Measurements from ENCODE around the gene RTCA.

RTCA gene

DNA sequence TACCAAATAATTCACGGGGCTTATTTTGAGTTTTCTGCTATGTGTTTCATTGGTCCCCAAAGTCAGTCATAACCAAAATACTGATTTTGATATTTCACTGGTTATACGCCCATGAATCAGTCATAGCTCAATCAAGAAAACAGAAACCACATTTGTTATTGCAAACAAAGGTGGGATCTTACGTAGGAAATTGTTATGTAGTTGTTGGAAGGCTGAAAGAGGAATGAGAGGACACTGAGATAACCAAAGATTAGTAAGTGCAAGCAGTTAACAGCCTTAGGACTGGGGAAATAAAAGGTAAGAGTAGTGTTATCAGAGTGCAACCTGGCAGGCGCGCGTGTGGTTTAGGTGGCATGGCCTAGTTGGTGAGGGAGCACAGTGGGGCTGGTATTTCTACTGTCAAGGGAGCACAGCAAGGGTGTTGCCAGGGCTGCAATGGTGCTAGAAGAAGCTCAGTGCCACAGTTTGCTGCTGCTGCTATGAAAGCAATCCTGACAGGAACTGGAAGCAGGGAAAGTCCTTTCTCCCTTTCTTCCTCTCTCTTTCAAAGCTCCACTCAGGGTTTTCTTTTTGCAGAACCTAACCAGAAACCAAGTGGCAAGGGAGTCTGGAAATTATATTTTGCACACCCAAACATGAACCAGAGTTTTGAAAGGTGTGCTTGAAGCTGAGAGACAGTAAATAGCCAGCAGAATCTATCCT, 33.7 kb downstream of the RTCA start:
- Histone ChIP-seq H3K27ac (ENCODE audit: insufficient read depth in 1 of 2, low read depth in 1 of 2, low read length in 2 of 2, poor library complexity in 1 of 2, severe bottlenecking in 2 of 2) (no peak overlapping the region), H3K36me3 (ENCODE audit: control insufficient read depth in 4 of 4, insufficient read depth in 4 of 4, low read length in 3 of 4) (no peaks in the 10 kb centered on the region), H3K4me1 (ENCODE audit: control extremely low read depth in 1 of 4, control insufficient read depth in 4 of 4, insufficient read depth in 4 of 4, low read length in 3 of 4) (no peaks in the 10 kb centered on the region), H3K27me3 (replicated peaks in 2 of 5; ENCODE audit: control insufficient read depth in 4 of 5, insufficient read depth in 5 of 5, low read length in 4 of 5) (no peaks in the 10 kb centered on the region), H3K9me3 (ENCODE audit: control extremely low read depth in 1 of 5, control insufficient read depth in 4 of 5, insufficient read depth in 2 of 5, low read depth in 1 of 5, low read length in 4 of 5) (no peaks in the 10 kb centered on the region), H3K4me3 (ENCODE audit: control insufficient read depth in 1 of 7, extremely low read depth in 1 of 7, insufficient read depth in 4 of 7, low read depth in 2 of 7, low read length in 6 of 7) (no peak overlapping the region)
- ChIA-PET POLR2A (no interaction called here), CTCF (interaction anchor here (0.7 to 1.7 kb wide), 4 partner anchors 18 to 156 kb away, joined by 3 to 6 read pairs (median 4); partner anchors contain the start of gene RTCA)
- WGBS (ENCODE audit: insufficient coverage): 89% methylated on average over 5 of the region's 6 CpGs
- no peak for DNase-seq

DNA sequence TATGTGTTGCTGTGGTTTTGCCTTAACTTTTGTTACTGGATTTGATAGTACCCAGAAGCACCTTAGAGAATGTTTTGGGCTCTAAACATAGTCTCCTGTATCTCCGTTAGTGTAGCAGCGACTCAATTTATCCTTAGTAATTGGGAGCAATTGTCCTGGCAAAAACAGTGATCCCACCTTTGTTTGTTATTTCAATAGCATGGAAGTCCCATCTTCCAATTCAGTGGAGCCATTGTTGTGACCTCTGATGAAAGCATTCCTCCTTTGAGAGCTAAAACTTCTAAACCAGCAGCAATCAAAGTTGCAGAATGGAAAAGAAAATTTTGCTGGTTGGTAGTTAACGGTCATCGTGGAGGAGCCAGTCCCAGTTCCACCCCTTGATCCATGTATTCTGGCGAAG, 34.7 kb downstream of the RTCA start:
- Histone ChIP-seq H3K4me1 (ENCODE audit: control extremely low read depth in 1 of 4, control insufficient read depth in 4 of 4, insufficient read depth in 4 of 4, low read length in 3 of 4) (no peaks in the 10 kb centered on the region), H3K4me3 (ENCODE audit: control insufficient read depth in 1 of 7, extremely low read depth in 1 of 7, insufficient read depth in 4 of 7, low read depth in 2 of 7, low read length in 6 of 7) (no peak overlapping the region), H3K27me3 (replicated peaks in 2 of 5; ENCODE audit: control insufficient read depth in 4 of 5, insufficient read depth in 5 of 5, low read length in 4 of 5) (no peaks in the 10 kb centered on the region), H3K27ac (ENCODE audit: insufficient read depth in 1 of 2, low read depth in 1 of 2, low read length in 2 of 2, poor library complexity in 1 of 2, severe bottlenecking in 2 of 2) (no peak overlapping the region), H3K9me3 (ENCODE audit: control extremely low read depth in 1 of 5, control insufficient read depth in 4 of 5, insufficient read depth in 2 of 5, low read depth in 1 of 5, low read length in 4 of 5) (no peaks in the 10 kb centered on the region), H3K36me3 (ENCODE audit: control insufficient read depth in 4 of 4, insufficient read depth in 4 of 4, low read length in 3 of 4) (no peaks in the 10 kb centered on the region)
- CTCF ChIA-PET: interaction anchor here (0.6 to 1.7 kb wide), 2 partner anchors 57 to 82 kb away, joined by 3 to 5 read pairs; no protein-coding TSS in a partner anchor
- 100% methylated on average over 5 of the region's 5 CpGs for WGBS (ENCODE audit: insufficient coverage)
- DNase-seq: no peak
- POLR2A ChIA-PET: no interaction called here

DNA sequence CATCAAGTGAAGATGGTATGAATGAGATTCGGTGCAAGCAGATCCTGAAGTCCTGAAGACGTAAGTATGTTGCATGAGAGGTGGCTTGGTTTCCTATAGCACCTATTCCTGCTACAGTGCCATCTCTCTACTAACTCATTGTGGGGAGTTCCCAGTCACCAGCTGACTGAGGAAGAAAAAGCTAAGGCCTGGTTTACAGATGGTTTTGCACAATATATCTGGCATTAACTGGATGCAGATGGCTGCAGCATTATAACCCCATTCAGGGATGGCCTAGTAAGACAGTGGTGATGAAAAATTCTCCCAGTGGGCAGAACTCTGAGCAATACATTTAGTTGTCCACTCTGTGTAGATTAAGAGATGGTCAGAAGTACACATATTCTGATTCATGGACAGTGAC, 36.7 kb downstream of the RTCA start:
- Histone ChIP-seq H3K27me3 (replicated peaks in 2 of 5; ENCODE audit: control insufficient read depth in 4 of 5, insufficient read depth in 5 of 5, low read length in 4 of 5) (no peaks in the 10 kb centered on the region), H3K4me3 (ENCODE audit: control insufficient read depth in 1 of 7, extremely low read depth in 1 of 7, insufficient read depth in 4 of 7, low read depth in 2 of 7, low read length in 6 of 7) (no peak overlapping the region), H3K9me3 (ENCODE audit: control extremely low read depth in 1 of 5, control insufficient read depth in 4 of 5, insufficient read depth in 2 of 5, low read depth in 1 of 5, low read length in 4 of 5) (no peaks in the 10 kb centered on the region), H3K4me1 (ENCODE audit: control extremely low read depth in 1 of 4, control insufficient read depth in 4 of 4, insufficient read depth in 4 of 4, low read length in 3 of 4) (no peaks in the 10 kb centered on the region), H3K36me3 (ENCODE audit: control insufficient read depth in 4 of 4, insufficient read depth in 4 of 4, low read length in 3 of 4) (no peaks in the 10 kb centered on the region), H3K27ac (ENCODE audit: insufficient read depth in 1 of 2, low read depth in 1 of 2, low read length in 2 of 2, poor library complexity in 1 of 2, severe bottlenecking in 2 of 2) (no peak overlapping the region)
- DNase-seq: no peak
- ChIA-PET POLR2A (no interaction called here), CTCF (no interaction called here)
- no CpG with 5 or more reads among the region's 2 CpGs for WGBS (ENCODE audit: insufficient coverage)

DNA sequence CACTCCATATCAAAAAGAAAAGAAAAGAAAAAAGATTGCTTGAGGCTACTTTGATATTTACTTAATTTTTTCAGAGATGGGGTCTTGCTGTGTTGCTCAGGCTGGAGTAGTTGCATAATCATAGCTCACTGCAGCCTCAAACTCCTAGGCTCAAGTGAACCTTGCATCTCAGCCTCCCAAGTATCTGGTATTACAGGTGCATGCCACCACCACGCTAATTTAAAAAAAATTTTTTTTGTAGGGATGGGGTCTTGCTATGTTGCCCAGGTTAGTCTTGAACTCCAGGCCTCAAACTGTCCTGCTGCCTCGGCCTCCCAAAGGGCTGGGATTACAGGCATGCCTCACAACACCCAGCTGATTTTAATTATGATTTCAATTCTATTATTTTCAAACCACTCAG, 38.2 kb downstream of the RTCA start:
- ChIA-PET POLR2A (no interaction called here), CTCF (no interaction called here)
- 100% methylated on average over 1 of the region's 2 CpGs for WGBS (ENCODE audit: insufficient coverage)
- no peak for DNase-seq
- no peak overlapping the region for H3K4me3 ChIP-seq (ENCODE audit: control insufficient read depth in 1 of 7, extremely low read depth in 1 of 7, insufficient read depth in 4 of 7, low read depth in 2 of 7, low read length in 6 of 7)
- H3K9me3 ChIP-seq (ENCODE audit: control extremely low read depth in 1 of 5, control insufficient read depth in 4 of 5, insufficient read depth in 2 of 5, low read depth in 1 of 5, low read length in 4 of 5): no peaks in the 10 kb centered on the region
- H3K36me3 ChIP-seq (ENCODE audit: control insufficient read depth in 4 of 4, insufficient read depth in 4 of 4, low read length in 3 of 4): no peaks in the 10 kb centered on the region
- no peaks in the 10 kb centered on the region for H3K4me1 ChIP-seq (ENCODE audit: control extremely low read depth in 1 of 4, control insufficient read depth in 4 of 4, insufficient read depth in 4 of 4, low read length in 3 of 4)
- H3K27ac ChIP-seq (ENCODE audit: insufficient read depth in 1 of 2, low read depth in 1 of 2, low read length in 2 of 2, poor library complexity in 1 of 2, severe bottlenecking in 2 of 2): no peak overlapping the region
- no peaks in the 10 kb centered on the region for H3K27me3 ChIP-seq (replicated peaks in 2 of 5; ENCODE audit: control insufficient read depth in 4 of 5, insufficient read depth in 5 of 5, low read length in 4 of 5)

DNA sequence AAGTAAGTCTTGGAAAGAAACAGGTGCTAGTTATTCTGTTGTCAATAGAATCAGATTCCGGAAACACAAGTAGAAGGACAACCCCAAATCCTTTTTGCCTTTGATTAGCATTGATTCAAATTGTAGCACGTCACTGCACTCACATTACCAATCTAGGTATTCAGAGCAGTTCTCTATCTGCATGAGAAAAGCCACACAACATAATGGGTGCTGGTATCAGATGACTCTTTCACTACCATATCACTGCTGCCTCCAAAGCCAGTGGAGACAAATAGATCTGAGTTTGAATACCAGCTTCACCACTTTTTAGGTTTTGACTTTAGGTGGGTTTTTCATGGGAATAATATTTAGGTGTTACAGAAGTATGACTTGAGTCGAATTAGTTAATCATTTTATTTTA, 38.9 kb downstream of the RTCA start:
- WGBS (ENCODE audit: insufficient coverage): 85% methylated on average over 2 of the region's 3 CpGs
- Histone ChIP-seq H3K4me3 (ENCODE audit: control insufficient read depth in 1 of 7, extremely low read depth in 1 of 7, insufficient read depth in 4 of 7, low read depth in 2 of 7, low read length in 6 of 7) (no peak overlapping the region), H3K9me3 (ENCODE audit: control extremely low read depth in 1 of 5, control insufficient read depth in 4 of 5, insufficient read depth in 2 of 5, low read depth in 1 of 5, low read length in 4 of 5) (no peaks in the 10 kb centered on the region), H3K27ac (ENCODE audit: insufficient read depth in 1 of 2, low read depth in 1 of 2, low read length in 2 of 2, poor library complexity in 1 of 2, severe bottlenecking in 2 of 2) (no peak overlapping the region), H3K27me3 (replicated peaks in 2 of 5; ENCODE audit: control insufficient read depth in 4 of 5, insufficient read depth in 5 of 5, low read length in 4 of 5) (no peaks in the 10 kb centered on the region), H3K4me1 (ENCODE audit: control extremely low read depth in 1 of 4, control insufficient read depth in 4 of 4, insufficient read depth in 4 of 4, low read length in 3 of 4) (no peaks in the 10 kb centered on the region), H3K36me3 (ENCODE audit: control insufficient read depth in 4 of 4, insufficient read depth in 4 of 4, low read length in 3 of 4) (no peaks in the 10 kb centered on the region)
- CTCF ChIA-PET: no interaction called here
- DNase-seq: no peak
- POLR2A ChIA-PET: no interaction called here

DNA sequence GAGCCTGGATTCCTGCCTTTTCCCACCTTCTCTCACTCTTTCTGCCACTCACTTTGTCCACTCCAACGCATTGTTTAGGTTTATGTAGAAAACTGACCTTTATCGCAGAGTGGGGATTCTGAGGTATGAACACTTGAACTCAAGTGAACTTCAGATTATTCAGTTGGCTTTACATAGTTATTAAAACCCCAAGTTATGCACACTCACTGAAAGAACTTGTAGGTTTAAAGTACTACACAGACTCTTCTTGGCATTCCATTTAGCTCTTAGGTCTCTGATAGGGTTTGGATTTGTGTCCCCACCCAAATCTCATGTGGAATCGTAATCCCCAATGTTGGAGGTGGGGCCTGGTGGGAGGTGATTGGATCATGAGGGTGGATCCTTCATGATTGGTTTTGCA, 39.9 kb downstream of the RTCA start:
- Histone ChIP-seq H3K4me3 (ENCODE audit: control insufficient read depth in 1 of 7, extremely low read depth in 1 of 7, insufficient read depth in 4 of 7, low read depth in 2 of 7, low read length in 6 of 7) (no peak overlapping the region), H3K4me1 (ENCODE audit: control extremely low read depth in 1 of 4, control insufficient read depth in 4 of 4, insufficient read depth in 4 of 4, low read length in 3 of 4) (no peaks in the 10 kb centered on the region), H3K36me3 (ENCODE audit: control insufficient read depth in 4 of 4, insufficient read depth in 4 of 4, low read length in 3 of 4) (no peaks in the 10 kb centered on the region), H3K27ac (ENCODE audit: insufficient read depth in 1 of 2, low read depth in 1 of 2, low read length in 2 of 2, poor library complexity in 1 of 2, severe bottlenecking in 2 of 2) (no peak overlapping the region), H3K9me3 (ENCODE audit: control extremely low read depth in 1 of 5, control insufficient read depth in 4 of 5, insufficient read depth in 2 of 5, low read depth in 1 of 5, low read length in 4 of 5) (no peaks in the 10 kb centered on the region), H3K27me3 (replicated peaks in 2 of 5; ENCODE audit: control insufficient read depth in 4 of 5, insufficient read depth in 5 of 5, low read length in 4 of 5) (no peaks in the 10 kb centered on the region)
- 100% methylated on average over 1 of the region's 3 CpGs for WGBS (ENCODE audit: insufficient coverage)
- POLR2A ChIA-PET: no interaction called here
- CTCF ChIA-PET: interaction anchor here (0.5 kb wide), 1 partner anchor 522 kb away, joined by 3 read pairs; no protein-coding TSS in a partner anchor
- no peak for DNase-seq

DNA sequence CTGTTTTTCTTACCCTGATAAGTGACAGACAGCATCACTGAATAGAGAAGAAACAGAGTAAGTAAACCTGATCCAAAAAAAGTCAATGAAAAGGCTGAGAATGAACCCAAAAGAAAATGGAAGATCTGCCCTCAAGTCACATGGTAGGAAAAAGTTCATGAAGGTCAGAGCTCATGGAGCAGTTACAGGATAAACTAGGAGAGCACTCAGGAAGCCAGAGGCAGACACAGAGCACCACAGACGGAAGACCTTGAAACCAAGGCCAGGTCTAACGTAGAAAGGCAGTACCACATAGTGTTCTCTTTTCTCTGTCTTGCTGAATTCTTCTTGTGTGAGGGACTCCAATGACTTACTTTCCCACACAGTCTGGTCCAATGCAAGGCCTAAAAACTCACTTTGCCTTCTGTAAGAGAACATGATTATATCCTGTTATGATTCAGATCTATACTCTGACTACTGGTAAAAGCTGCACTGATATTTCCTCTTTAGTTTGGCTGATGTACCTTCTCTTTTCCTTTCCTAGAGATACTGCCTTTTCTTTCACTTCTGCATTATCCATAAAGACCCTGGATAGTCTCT, 40.8 kb downstream of the RTCA start:
- POLR2A ChIA-PET: no interaction called here
- CTCF ChIA-PET: no interaction called here
- Histone ChIP-seq H3K4me3 (ENCODE audit: control insufficient read depth in 1 of 7, extremely low read depth in 1 of 7, insufficient read depth in 4 of 7, low read depth in 2 of 7, low read length in 6 of 7) (no peak overlapping the region), H3K27me3 (replicated peaks in 2 of 5; ENCODE audit: control insufficient read depth in 4 of 5, insufficient read depth in 5 of 5, low read length in 4 of 5) (no peaks in the 10 kb centered on the region), H3K4me1 (ENCODE audit: control extremely low read depth in 1 of 4, control insufficient read depth in 4 of 4, insufficient read depth in 4 of 4, low read length in 3 of 4) (no peaks in the 10 kb centered on the region), H3K27ac (ENCODE audit: insufficient read depth in 1 of 2, low read depth in 1 of 2, low read length in 2 of 2, poor library complexity in 1 of 2, severe bottlenecking in 2 of 2) (no peak overlapping the region), H3K9me3 (ENCODE audit: control extremely low read depth in 1 of 5, control insufficient read depth in 4 of 5, insufficient read depth in 2 of 5, low read depth in 1 of 5, low read length in 4 of 5) (no peaks in the 10 kb centered on the region), H3K36me3 (ENCODE audit: control insufficient read depth in 4 of 4, insufficient read depth in 4 of 4, low read length in 3 of 4) (no peaks in the 10 kb centered on the region)
- WGBS (ENCODE audit: insufficient coverage): 91% methylated on average over 2 of the region's 2 CpGs
- DNase-seq: no peak
